ENCODE measurements around the gene EMC1.
A peak's percentile ranks its signal among the peaks of the same experiment; 100 is the strongest.

EMC1 gene

GRCh38 chr1:19210772-19211549 is 40.4 kb downstream of the EMC1 start:
- Histone ChIP-seq H3K27me3 (replicated peaks; ENCODE audit: control insufficient read depth, insufficient read depth, low read length) (no peaks in the 10 kb centered on the region), H3K36me3 (ENCODE audit: control insufficient read depth, insufficient read depth, low read length, severe bottlenecking) (peaks cover 24% of the 10 kb centered on the region), H3K9ac (ENCODE audit: low read length) (peak overlapping the region; percentile 93), H3K4me3 (ENCODE audit: low read length) (peak overlapping the region; percentile 89), H3K9me3 (ENCODE audit: control insufficient read depth, low read length) (no peaks in the 10 kb centered on the region), H3K4me1 (ENCODE audit: control insufficient read depth, insufficient read depth, low read length) (peaks cover 30% of the 10 kb centered on the region)
- DNase-seq (ENCODE audit: low read depth) = peak; percentile 48

- Histone ChIP-seq H3K9me3 (ENCODE audit: control insufficient read depth, low read length) (no peaks in the 10 kb centered on the region), H3K27me3 (replicated peaks; ENCODE audit: control insufficient read depth, insufficient read depth, low read length) (no peaks in the 10 kb centered on the region), H3K4me1 (ENCODE audit: control insufficient read depth, insufficient read depth, low read length) (peaks cover 34% of the 10 kb centered on the region), H3K36me3 (ENCODE audit: control insufficient read depth, insufficient read depth, low read length, severe bottlenecking) (peaks cover 23% of the 10 kb centered on the region), H3K4me3 (ENCODE audit: low read length) (peak within 1 kb of the TSS; percentile 89), H3K9ac (ENCODE audit: low read length) (peak within 1 kb of the TSS; percentile 93)
- peak; percentile 98 for DNase-seq (ENCODE audit: low read depth)
Observed at GRCh38 chr1:19209990-19210771, 41.1 kb downstream of the EMC1 start, which contains the start of gene UBR4. Gene UBR4, minus strand, starts transcription at chr1:19210266. Its CDS starts 18 bp downstream, at chr1:19210248.

GRCh38 chr1:19209439-19209989 is 41.8 kb downstream of the EMC1 start:
- peak; percentile 76 for DNase-seq (ENCODE audit: low read depth)

GRCh38 chr1:19208710-19209438 is 42.5 kb downstream of the EMC1 start:
- H3K4me1 ChIP-seq (ENCODE audit: control insufficient read depth, insufficient read depth, low read length) = peaks cover 42% of the 10 kb centered on the region
- peak; percentile 83 for DNase-seq (ENCODE audit: low read depth)
- peak overlapping the region; percentile 89 for H3K4me3 ChIP-seq (ENCODE audit: low read length)
- no peaks in the 10 kb centered on the region for H3K27me3 ChIP-seq (replicated peaks; ENCODE audit: control insufficient read depth, insufficient read depth, low read length)
- H3K9ac ChIP-seq (ENCODE audit: low read length) = peak overlapping the region; percentile 93
- peaks cover 16% of the 10 kb centered on the region for H3K36me3 ChIP-seq (ENCODE audit: control insufficient read depth, insufficient read depth, low read length, severe bottlenecking)
- no peaks in the 10 kb centered on the region for H3K9me3 ChIP-seq (ENCODE audit: control insufficient read depth, low read length)

More at GRCh38 chr1:19209439-19209989, 41.8 kb downstream of the EMC1 start:
- peak overlapping the region; percentile 93 for H3K9ac ChIP-seq (ENCODE audit: low read length)
- H3K9me3 ChIP-seq (ENCODE audit: control insufficient read depth, low read length) = no peaks in the 10 kb centered on the region
- H3K27me3 ChIP-seq (replicated peaks; ENCODE audit: control insufficient read depth, insufficient read depth, low read length) = no peaks in the 10 kb centered on the region
- H3K4me3 ChIP-seq (ENCODE audit: low read length) = peak overlapping the region; percentile 89
- H3K4me1 ChIP-seq (ENCODE audit: control insufficient read depth, insufficient read depth, low read length) = peaks cover 40% of the 10 kb centered on the region
- H3K36me3 ChIP-seq (ENCODE audit: control insufficient read depth, insufficient read depth, low read length, severe bottlenecking) = peaks cover 22% of the 10 kb centered on the region

- Histone ChIP-seq H3K4me1 (ENCODE audit: control insufficient read depth, insufficient read depth, low read length) (peaks cover 41% of the 10 kb centered on the region), H3K4me3 (ENCODE audit: low read length) (no peak overlapping the region), H3K9me3 (ENCODE audit: control insufficient read depth, low read length) (no peaks in the 10 kb centered on the region), H3K36me3 (ENCODE audit: control insufficient read depth, insufficient read depth, low read length, severe bottlenecking) (no peaks in the 10 kb centered on the region), H3K27me3 (replicated peaks; ENCODE audit: control insufficient read depth, insufficient read depth, low read length) (no peaks in the 10 kb centered on the region), H3K9ac (ENCODE audit: low read length) (no peak overlapping the region)
- no peak for DNase-seq (ENCODE audit: low read depth)
Observed at GRCh38 chr1:19206947-19207346, 44.4 kb downstream of the EMC1 start.

GRCh38 chr1:19205845-19206244 is 45.5 kb downstream of the EMC1 start:
- H3K4me3 ChIP-seq (ENCODE audit: low read length) = no peak overlapping the region
- peaks cover 30% of the 10 kb centered on the region for H3K4me1 ChIP-seq (ENCODE audit: control insufficient read depth, insufficient read depth, low read length)
- H3K9ac ChIP-seq (ENCODE audit: low read length) = no peak overlapping the region
- H3K36me3 ChIP-seq (ENCODE audit: control insufficient read depth, insufficient read depth, low read length, severe bottlenecking) = peaks cover 8% of the 10 kb centered on the region
- no peaks in the 10 kb centered on the region for H3K27me3 ChIP-seq (replicated peaks; ENCODE audit: control insufficient read depth, insufficient read depth, low read length)
- DNase-seq (ENCODE audit: low read depth) = no peak
- no peaks in the 10 kb centered on the region for H3K9me3 ChIP-seq (ENCODE audit: control insufficient read depth, low read length)

GRCh38 chr1:19205403-19205802 is 45.9 kb downstream of the EMC1 start:
- H3K9ac ChIP-seq (ENCODE audit: low read length) = no peak overlapping the region
- H3K27me3 ChIP-seq (replicated peaks; ENCODE audit: control insufficient read depth, insufficient read depth, low read length) = no peaks in the 10 kb centered on the region
- no peaks in the 10 kb centered on the region for H3K9me3 ChIP-seq (ENCODE audit: control insufficient read depth, low read length)
- peaks cover 12% of the 10 kb centered on the region for H3K36me3 ChIP-seq (ENCODE audit: control insufficient read depth, insufficient read depth, low read length, severe bottlenecking)
- no peak for DNase-seq (ENCODE audit: low read depth)
- no peak overlapping the region for H3K4me3 ChIP-seq (ENCODE audit: low read length)
- H3K4me1 ChIP-seq (ENCODE audit: control insufficient read depth, insufficient read depth, low read length) = peaks cover 30% of the 10 kb centered on the region

GRCh38 chr1:19204446-19205266 is 46.7 kb downstream of the EMC1 start:
- Histone ChIP-seq H3K9ac (ENCODE audit: low read length) (no peak overlapping the region), H3K4me1 (ENCODE audit: control insufficient read depth, insufficient read depth, low read length) (peaks cover 33% of the 10 kb centered on the region), H3K27me3 (replicated peaks; ENCODE audit: control insufficient read depth, insufficient read depth, low read length) (no peaks in the 10 kb centered on the region), H3K36me3 (ENCODE audit: control insufficient read depth, insufficient read depth, low read length, severe bottlenecking) (peaks cover 19% of the 10 kb centered on the region), H3K4me3 (ENCODE audit: low read length) (no peak overlapping the region), H3K9me3 (ENCODE audit: control insufficient read depth, low read length) (no peaks in the 10 kb centered on the region)
- peak; percentile 31 for DNase-seq (ENCODE audit: low read depth)

- Histone ChIP-seq H3K9me3 (ENCODE audit: control insufficient read depth, low read length) (no peaks in the 10 kb centered on the region), H3K27me3 (replicated peaks; ENCODE audit: control insufficient read depth, insufficient read depth, low read length) (no peaks in the 10 kb centered on the region), H3K9ac (ENCODE audit: low read length) (no peak overlapping the region), H3K4me1 (ENCODE audit: control insufficient read depth, insufficient read depth, low read length) (peaks cover 36% of the 10 kb centered on the region), H3K36me3 (ENCODE audit: control insufficient read depth, insufficient read depth, low read length, severe bottlenecking) (peaks cover 31% of the 10 kb centered on the region), H3K4me3 (ENCODE audit: low read length) (no peak overlapping the region)
- DNase-seq (ENCODE audit: low read depth) = peak; percentile 21
Observed at GRCh38 chr1:19203440-19203839, 47.9 kb downstream of the EMC1 start.

- Histone ChIP-seq H3K9me3 (ENCODE audit: control insufficient read depth, low read length) (no peaks in the 10 kb centered on the region), H3K36me3 (ENCODE audit: control insufficient read depth, insufficient read depth, low read length, severe bottlenecking) (peaks cover 42% of the 10 kb centered on the region), H3K4me3 (ENCODE audit: low read length) (no peak overlapping the region), H3K27me3 (replicated peaks; ENCODE audit: control insufficient read depth, insufficient read depth, low read length) (no peaks in the 10 kb centered on the region), H3K4me1 (ENCODE audit: control insufficient read depth, insufficient read depth, low read length) (peaks cover 30% of the 10 kb centered on the region), H3K9ac (ENCODE audit: low read length) (no peak overlapping the region)
- DNase-seq (ENCODE audit: low read depth) = no peak
Observed at GRCh38 chr1:19202396-19202795, 48.9 kb downstream of the EMC1 start.
